Aorta (tissue), 5 donors: ENCODE data around the gene LRRFIP1. TPM values are rescaled to one million over a fixed set of nuclear protein-coding genes. Genes with fewer than 3 reads are reported as not detected.
A peak's percentile ranks its signal among the peaks of the same experiment; 100 is the strongest.

Experiments used
- ATAC-seq: fragments of 200-7000 bp; cut with Tn5 transposase; one replicate; pipeline ENCODE4 v1.9.1; 2022; ENCODE audit warnings: moderate library complexity; ENCODE audit not compliant: low FRiP score
- DNase-seq, 2 donors: peaks; one replicate each; pipeline ENCODE4 v3.0.0-alpha.2; 2020
- H3K27ac ChIP-seq, 2 donors: one replicate each; pipeline ENCODE4 v1.5.1; 2013; ENCODE audit warnings: low read length in 2 of 2, mild to moderate bottlenecking in 2 of 2, moderate library complexity in 2 of 2, control low read depth in 1 of 2, inconsistent platforms in 1 of 2, low read depth in 1 of 2
- H3K27me3 ChIP-seq, 2 donors: one replicate each; pipeline ENCODE4 v1.6.1; 2013; ENCODE audit warnings: control low read depth in 1 of 2, low read length in 1 of 2, mild to moderate bottlenecking in 1 of 2, moderate library complexity in 1 of 2; ENCODE audit not compliant: insufficient read depth in 2 of 2, control insufficient read depth in 1 of 2
- H3K36me3 ChIP-seq, 2 donors: one replicate each; pipeline ENCODE4 v1.6.1; 2013; ENCODE audit warnings: control low read depth in 1 of 2, low read length in 1 of 2, mild to moderate bottlenecking in 1 of 2; ENCODE audit not compliant: insufficient read depth in 2 of 2, control insufficient read depth in 1 of 2
- H3K4me1 ChIP-seq, 2 donors: one replicate each; pipeline ENCODE4 v1.6.1; 2013; ENCODE audit warnings: low read length in 2 of 2, control low read depth in 1 of 2, mild to moderate bottlenecking in 1 of 2, moderate library complexity in 1 of 2; ENCODE audit not compliant: insufficient read depth in 2 of 2, control insufficient read depth in 1 of 2
- H3K4me3 ChIP-seq, 2 donors: one replicate each; pipeline ENCODE4 v1.5.1; 2013; ENCODE audit warnings: low read length in 2 of 2, control low read depth in 1 of 2, mild to moderate bottlenecking in 1 of 2
- H3K9me3 ChIP-seq: one replicate; pipeline ENCODE4 v1.6.1; 2013; ENCODE audit warnings: mild to moderate bottlenecking, low read length; ENCODE audit not compliant: control insufficient read depth
- WGBS, 2 donors: extraction: QIAGEN DNeasy Blood & Tissue Kit; methylation state at CpG; one replicate each; pipeline ENCODE4 v1.1.7; 2013; 5-methylcytosine and 5-hydroxymethylcytosine counted together
- intact Hi-C, 2 donors: fragments of 100-400 bp; cut with DNase I; formaldehyde crosslinking; loops; one replicate each; pipeline versions ENCODE4 v1.14.2 to v1.15.0; 2022
- polyA plus RNA-seq, 2 donors: library from polyadenylated mRNA; stranded (reverse); fragments of 200-250 nt; gene quantifications; one replicate each; pipeline ENCODE4 v1.2.3, GENCODE V29; 2013
- total RNA-seq, 2 donors: library from RNA; stranded (reverse); fragmentation: NEBNext Ultra II Directional; extraction: Animal tissue kit (Norgen Biotek cat#: 25700); gene quantifications; one replicate each; pipeline ENCODE4 v1.2.1, GENCODE V29; 2021
- donor health status: healthy with polysubstance abuse.
- donor health status: Bipolar disorder and iron deficiency.
- donor health status: DM: no; HTN: no; CAD: no.
- donor health status: DM: no; HTN: no; CAD: no.
- donor health status: DM: yes; HTN: yes; CAD: no.

Gene LRRFIP1
- total and polyA plus RNA-seq, 4 donors = 100 to 348 (median 169) TPM

DNA sequence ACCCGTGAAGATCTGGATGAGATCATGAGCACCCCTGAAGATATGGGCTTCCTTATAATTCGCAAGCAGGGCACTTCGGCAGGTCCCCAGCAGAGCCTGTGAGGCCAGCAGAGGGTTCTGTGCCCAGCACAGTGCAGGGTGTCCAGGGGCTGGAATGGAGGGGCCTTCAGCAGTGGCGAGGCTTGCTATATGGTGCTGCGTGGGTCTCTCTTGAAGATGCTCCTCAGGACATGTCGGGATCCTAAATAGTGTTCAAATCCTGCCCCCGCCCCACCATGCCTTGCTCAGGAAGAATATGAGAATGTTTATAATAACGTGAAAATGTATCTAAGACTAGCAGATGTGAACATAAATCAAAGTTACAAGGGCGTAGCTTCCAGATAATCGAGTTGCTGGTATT, 110.9 kb downstream of the LRRFIP1 start:
- intact Hi-C loops = loop anchor here (2.0 to 5.0 kb wide), 3 partner anchors 36 to 141 kb away; no protein-coding TSS in a partner anchor
- Histone ChIP-seq H3K27ac (peak overlapping the region in 1 of 2 donors; percentile 68), H3K36me3 (no peaks in the 10 kb centered on the region), H3K4me3 (no peak overlapping the region), H3K9me3 (no peaks in the 10 kb centered on the region), H3K27me3 (no peaks in the 10 kb centered on the region), H3K4me1 (peaks cover 2% of the 10 kb centered on the region in 2 donors)
- DNase-seq (no peak), ATAC-seq (no peak)
- WGBS, 2 donors = 91 to 92% methylated on average over 10 of the region's 10 CpGs

DNA sequence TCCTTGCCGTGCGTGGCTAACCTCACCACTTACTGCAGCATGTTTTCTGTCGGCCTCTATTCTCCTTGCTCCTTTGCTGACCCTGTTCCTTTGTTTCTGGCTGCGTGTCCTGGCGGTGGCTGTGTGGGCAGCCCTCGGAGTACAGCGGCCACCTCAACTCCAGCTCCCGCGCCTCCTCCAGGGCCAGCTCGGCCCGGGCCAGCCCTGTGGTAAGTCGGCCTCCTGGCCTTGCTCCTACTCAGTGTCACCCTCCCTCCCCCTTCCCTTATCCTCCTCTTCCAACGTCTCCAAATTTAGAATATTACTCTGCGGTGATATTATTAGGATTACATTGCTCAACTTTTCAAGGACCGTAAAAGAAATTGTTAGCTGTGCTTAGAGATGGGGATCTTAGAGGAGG, 111.7 kb downstream of the LRRFIP1 start:
- ATAC-seq (peak; percentile 92), DNase-seq (peak; percentile 84 to 91)
- H3K9me3 ChIP-seq = no peaks in the 10 kb centered on the region
- 3 to 7% methylated on average over 15 of the region's 15 CpGs for WGBS, 2 donors
- no peaks in the 10 kb centered on the region for H3K36me3 ChIP-seq
- H3K27ac ChIP-seq = peak overlapping the region in 1 of 2 donors; percentile 90
- H3K4me1 ChIP-seq = peaks cover 2% of the 10 kb centered on the region in 2 donors
- no peak overlapping the region for H3K4me3 ChIP-seq
- intact Hi-C loops = loop anchor here (2.0 to 5.0 kb wide), 3 partner anchors 37 to 142 kb away; no protein-coding TSS in a partner anchor
- no peaks in the 10 kb centered on the region for H3K27me3 ChIP-seq

DNA sequence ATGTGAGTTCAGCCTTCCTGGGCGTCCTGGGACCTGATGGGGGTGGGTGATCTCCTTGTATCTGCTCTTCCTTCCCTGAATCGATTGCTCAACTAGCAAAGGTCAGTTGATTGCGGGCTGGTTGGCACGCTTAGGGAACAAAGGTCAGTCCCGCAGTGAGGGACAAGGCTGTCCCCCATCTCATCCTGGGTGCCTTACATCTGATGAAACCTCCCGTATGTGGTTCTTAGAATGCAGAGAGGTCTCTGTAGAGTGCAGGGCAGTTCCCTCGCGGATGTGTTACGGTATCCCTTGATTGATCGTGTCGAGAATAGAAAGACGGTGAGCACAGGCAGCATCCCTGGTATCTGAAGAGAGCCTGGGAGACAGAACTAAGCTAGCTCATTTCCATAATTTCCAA, 114.8 kb downstream of the LRRFIP1 start:
- intact Hi-C loops = loop anchor here (5.0 kb wide), 2 partner anchors 150 to 160 kb away; partner anchors contain the start of gene RAB17 (in 1 of the 2)
- Histone ChIP-seq H3K27me3 (no peaks in the 10 kb centered on the region), H3K36me3 (no peaks in the 10 kb centered on the region), H3K9me3 (no peaks in the 10 kb centered on the region), H3K27ac (no peak overlapping the region), H3K4me3 (no peak overlapping the region), H3K4me1 (peaks cover 2% of the 10 kb centered on the region in 2 donors)
- DNase-seq = no peak
- 91 to 95% methylated on average over 12 of the region's 12 CpGs for WGBS, 2 donors
- ATAC-seq = no peak

DNA sequence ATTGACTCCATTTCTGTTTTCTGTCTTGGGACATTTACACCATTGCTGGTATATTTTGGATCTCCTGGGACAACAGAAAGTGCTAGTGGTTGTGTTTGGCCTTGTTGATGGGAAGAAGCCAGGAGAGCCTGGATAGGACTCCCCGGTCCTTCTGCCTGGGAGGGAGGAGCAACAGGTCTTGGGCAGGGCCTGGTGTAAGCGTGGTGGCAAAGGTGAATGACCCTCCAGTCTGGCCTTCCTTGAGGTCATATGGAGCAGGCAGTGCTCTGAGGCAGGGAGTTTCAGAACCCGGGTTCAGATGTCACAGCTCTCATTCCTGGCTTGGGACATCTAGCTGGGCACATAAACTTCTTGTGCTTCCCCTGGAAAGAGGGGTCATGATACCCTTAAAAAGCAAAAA, 115.2 kb downstream of the LRRFIP1 start:
- peak overlapping the region in 1 of 2 donors; percentile 20 for H3K27ac ChIP-seq
- H3K4me3 ChIP-seq = no peak overlapping the region
- H3K27me3 ChIP-seq = no peaks in the 10 kb centered on the region
- H3K4me1 ChIP-seq = peaks cover 2% of the 10 kb centered on the region in 2 donors
- DNase-seq (no peak), ATAC-seq (no peak)
- no peaks in the 10 kb centered on the region for H3K36me3 ChIP-seq
- WGBS, 2 donors = 55 to 59% methylated on average over 3 of the region's 3 CpGs
- no peaks in the 10 kb centered on the region for H3K9me3 ChIP-seq
- intact Hi-C loops = loop anchor here (5.0 kb wide), 2 partner anchors 150 to 160 kb away; partner anchors contain the start of gene RAB17 (in 1 of the 2)

DNA sequence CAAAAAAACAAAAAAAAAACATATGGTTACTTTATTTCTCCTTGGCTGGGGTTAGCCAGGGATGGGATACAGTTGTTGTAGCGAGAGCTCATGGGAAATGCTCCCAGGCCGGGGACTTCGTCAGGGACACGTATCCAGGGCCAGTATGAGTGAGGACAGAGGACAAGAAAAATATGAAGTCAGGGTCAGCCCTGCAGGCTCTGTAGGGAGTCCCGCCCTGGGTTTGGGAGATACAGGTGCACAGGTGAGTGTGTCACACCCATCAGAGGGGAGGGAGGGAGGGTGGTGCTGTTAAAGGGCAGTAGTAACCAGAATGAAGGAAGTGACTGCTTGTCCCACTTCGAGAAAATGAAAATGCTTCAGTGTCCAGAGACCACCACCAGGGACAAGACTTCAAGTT, 115.6 kb downstream of the LRRFIP1 start:
- H3K27me3 ChIP-seq = no peaks in the 10 kb centered on the region
- H3K9me3 ChIP-seq = no peaks in the 10 kb centered on the region
- H3K27ac ChIP-seq = peak overlapping the region in 1 of 2 donors; percentile 30
- intact Hi-C loops = loop anchor here (5.0 kb wide), 2 partner anchors 151 to 161 kb away; partner anchors contain the start of gene RAB17 (in 1 of the 2)
- H3K4me3 ChIP-seq = no peak overlapping the region
- ATAC-seq (no peak), DNase-seq (no peak)
- peaks cover 2% of the 10 kb centered on the region in 2 donors for H3K4me1 ChIP-seq
- H3K36me3 ChIP-seq = no peaks in the 10 kb centered on the region
- 69 to 77% methylated on average over 6 of the region's 6 CpGs for WGBS, 2 donors

DNA sequence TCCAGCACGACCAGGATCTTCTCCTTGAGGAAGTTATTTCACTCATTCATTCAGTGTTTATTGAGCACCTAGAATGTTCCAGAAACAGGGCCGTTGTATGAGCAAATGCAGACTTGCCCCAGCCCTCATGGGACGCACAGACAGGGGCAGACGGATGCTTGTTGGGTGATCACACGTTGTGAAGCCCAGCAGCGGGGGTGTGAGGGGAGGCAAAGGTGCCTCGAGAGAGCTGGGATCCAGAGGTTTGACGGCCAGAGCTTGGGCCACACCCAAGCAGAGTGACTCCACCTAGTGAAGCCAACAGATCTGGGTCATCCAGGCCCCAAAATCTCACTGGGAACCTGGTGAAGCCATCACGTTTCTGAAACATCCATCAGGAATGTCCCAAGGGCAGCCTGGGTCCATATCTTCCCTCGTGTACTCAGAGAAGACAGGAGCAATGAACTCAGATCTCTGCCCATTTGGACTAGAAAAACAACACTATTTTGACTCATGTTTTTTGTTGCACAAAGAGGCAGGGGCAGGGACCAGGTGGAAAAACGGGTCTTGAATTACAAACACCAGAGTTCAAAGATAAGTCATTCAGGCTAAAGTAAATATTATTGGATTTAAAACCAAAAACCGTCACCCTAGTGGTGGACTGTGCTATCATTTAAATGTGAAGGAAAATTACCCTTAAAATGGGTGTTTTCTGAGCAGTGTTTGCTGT, 116.3 kb downstream of the LRRFIP1 start:
- 48 to 49% methylated on average over 12 of the region's 12 CpGs for WGBS, 2 donors
- Histone ChIP-seq H3K27me3 (no peaks in the 10 kb centered on the region), H3K36me3 (no peaks in the 10 kb centered on the region), H3K4me1 (peaks cover 2% of the 10 kb centered on the region in 2 donors), H3K4me3 (no peak overlapping the region), H3K27ac (peak overlapping the region in 1 of 2 donors; percentile 49), H3K9me3 (no peaks in the 10 kb centered on the region)
- ATAC-seq (no peak), DNase-seq (no peak)
- intact Hi-C loops = loop anchor here (2.0 to 5.0 kb wide), 4 partner anchors 71 to 163 kb away; partner anchors contain the start of gene RAB17 (in 1 of the 2)

DNA sequence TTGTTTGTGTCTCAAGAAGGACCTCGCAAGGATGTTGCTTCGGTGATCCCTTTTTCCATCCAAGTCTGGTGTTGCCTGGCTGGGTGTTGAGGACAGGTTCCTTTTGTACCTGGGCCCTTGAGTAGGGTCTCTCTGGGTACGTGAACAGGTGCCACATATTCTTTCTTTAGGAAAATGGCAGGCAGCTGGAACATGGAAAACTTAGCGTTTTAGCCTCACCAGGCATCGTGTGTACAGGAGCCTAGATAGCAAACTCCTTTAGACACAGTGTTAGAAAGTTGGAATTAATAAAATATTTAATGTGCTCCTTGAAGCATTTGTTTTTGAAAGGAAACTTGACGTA, 116.9 kb downstream of the LRRFIP1 start:
- Histone ChIP-seq H3K4me3 (no peak overlapping the region), H3K9me3 (no peaks in the 10 kb centered on the region), H3K36me3 (peaks cover 0 to 2% of the 10 kb centered on the region in 2 donors), H3K27me3 (no peaks in the 10 kb centered on the region), H3K27ac (peak overlapping the region in 1 of 2 donors; percentile 31), H3K4me1 (peaks cover 2% of the 10 kb centered on the region in 2 donors)
- ATAC-seq = no peak
- intact Hi-C loops = loop anchor here (2.0 to 5.0 kb wide), 4 partner anchors 71 to 163 kb away; partner anchors contain the start of gene RAB17 (in 1 of the 2)
- WGBS, 2 donors = 78 to 83% methylated on average over 6 of the region's 6 CpGs
- DNase-seq = no peak

DNA sequence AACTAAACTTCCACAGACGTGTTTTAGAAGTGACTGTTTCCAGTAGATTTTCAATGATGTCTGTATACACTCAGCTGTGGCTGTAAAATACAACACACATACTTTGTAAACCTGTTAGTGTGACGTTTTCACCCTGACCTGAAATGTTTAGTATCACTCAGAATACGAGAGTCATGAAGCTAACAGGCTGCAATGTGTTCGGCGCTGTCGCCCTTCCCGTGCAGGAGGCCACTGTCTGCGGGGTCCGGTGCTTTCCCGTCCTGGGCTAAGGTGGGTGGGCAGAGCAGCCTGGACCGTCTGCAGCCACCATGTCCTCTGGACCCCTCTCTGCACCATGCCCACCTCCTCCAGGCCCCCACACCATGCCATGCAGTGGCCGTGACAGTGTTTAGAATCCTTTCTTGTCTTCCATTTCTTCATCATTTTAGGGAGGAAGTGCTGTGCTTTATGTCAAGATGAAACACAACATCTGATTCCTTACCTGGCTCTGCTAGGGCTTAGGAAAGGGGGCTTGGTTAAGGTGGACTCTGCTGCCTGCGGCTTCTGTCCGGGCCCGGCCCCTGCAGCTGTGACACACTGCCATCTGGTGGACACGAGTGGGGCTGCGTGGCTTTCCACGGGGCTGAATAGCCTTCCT, 117.3 kb downstream of the LRRFIP1 start:
- WGBS, 2 donors = 37 to 39% methylated on average over 18 of the region's 18 CpGs
- intact Hi-C loops = loop anchor here (2.0 to 5.0 kb wide), 6 partner anchors 72 to 232 kb away; partner anchors contain the start of gene RAB17 (in 1 of the 2)
- Histone ChIP-seq H3K4me1 (peaks cover 0 to 2% of the 10 kb centered on the region in 2 donors), H3K27ac (peak overlapping the region in 1 of 2 donors; percentile 72), H3K36me3 (peaks cover 0 to 3% of the 10 kb centered on the region in 2 donors), H3K4me3 (no peak overlapping the region), H3K9me3 (no peaks in the 10 kb centered on the region), H3K27me3 (no peaks in the 10 kb centered on the region)
- DNase-seq (peak; percentile 81 to 94), ATAC-seq (peak; percentile 91)
